Measurements from ENCODE around the gene GAB1. TPM values are rescaled to one million over a fixed set of nuclear protein-coding genes. Genes with fewer than 3 reads are reported as not detected.

The GAB1 gene
- total and polyA plus RNA-seq, 4 donors = 2.4 to 31.3 (median 6.9) TPM

GRCh38 chr4:143360838-143361625 is 24.4 kb downstream of the GAB1 start:
- no peak overlapping the region for H3K27ac ChIP-seq (ENCODE audit: low read depth in 1 of 2, low read length in 2 of 2)
- 96% methylated on average over 1 of the region's 1 CpG for WGBS
- H3K9ac ChIP-seq (ENCODE audit: low read depth in 1 of 2, low read length in 2 of 2) = no peak overlapping the region
- no peak for DNase-seq (ENCODE audit: low spot score)
- TF ChIP-seq TAF1 (conservative IDR thresholded peaks at IDR 0.05) = no peak
- no peak for TF ChIP-seq YY1 (IDR thresholded peaks at IDR 0.05)
- no peak for TF ChIP-seq HNF4G (IDR thresholded peaks at IDR 0.05)
- no peak for TF ChIP-seq GABPA (IDR thresholded peaks at IDR 0.05 in 1 of 2, conservative IDR thresholded peaks at IDR 0.05 in 1 of 2)
- no peak for TF ChIP-seq ATF3 (IDR thresholded peaks at IDR 0.05)
- TF ChIP-seq EGR1 (IDR thresholded peaks at IDR 0.05; ENCODE audit: low read depth in 2 of 2) = no peak
- TF ChIP-seq MAX (IDR thresholded peaks at IDR 0.05) = no peak
- TF ChIP-seq JUND (IDR thresholded peaks at IDR 0.05) = no peak
- TF ChIP-seq HNF4A (conservative IDR thresholded peaks at IDR 0.05) = no peak
- no peak for TF ChIP-seq NR2F2 (IDR thresholded peaks at IDR 0.05)
- no peak for TF ChIP-seq CTCF (IDR thresholded peaks at IDR 0.05; ENCODE audit: low read depth, low read length, missing input control)
- TF ChIP-seq SP1 (IDR thresholded peaks at IDR 0.05) = no peak
- TF ChIP-seq REST (IDR thresholded peaks at IDR 0.05) = no peak
- no peak for TF ChIP-seq FOXA1 (IDR thresholded peaks at IDR 0.05)
- TF ChIP-seq RAD21 (IDR thresholded peaks at IDR 0.05) = no peak
- TF ChIP-seq ZBTB33 (IDR thresholded peaks at IDR 0.05) = no peak
- no peak for TF ChIP-seq FOXA2 (IDR thresholded peaks at IDR 0.05)
- no peak for TF ChIP-seq RXRA (IDR thresholded peaks at IDR 0.05)
- H3K9me3 ChIP-seq (ENCODE audit: control insufficient read depth in 4 of 4, low read length in 3 of 4) = no peaks in the 10 kb centered on the region
- H3K36me3 ChIP-seq (ENCODE audit: control insufficient read depth in 4 of 4, insufficient read depth in 3 of 4, low read depth in 1 of 4, low read length in 3 of 4) = no peaks in the 10 kb centered on the region
- peaks cover 2 to 35% (median 4%) of the 10 kb centered on the region in 4 donors for H3K4me1 ChIP-seq (ENCODE audit: control insufficient read depth in 4 of 4, insufficient read depth in 4 of 4, low read length in 3 of 4)
- H3K4me3 ChIP-seq (ENCODE audit: low read depth in 1 of 3, low read length in 3 of 3) = no peak overlapping the region
- H3K27me3 ChIP-seq (ENCODE audit: control insufficient read depth in 4 of 4, insufficient read depth in 4 of 4, low read length in 3 of 4) = no peaks in the 10 kb centered on the region

All from liver (tissue), 9 donors.